ENCODE measurements around the gene DNAJC8. TPM values are rescaled to one million over a fixed set of nuclear protein-coding genes. Genes with fewer than 3 reads are reported as not detected.
A peak's percentile ranks its signal among the peaks of the same experiment; 100 is the strongest.

DNAJC8 gene
- total and polyA plus RNA-seq, 2 of the 8 experiments (the other 6 are each of a cell fraction or from before 2014, with no cell fraction given) = 116 to 134 TPM

DNA sequence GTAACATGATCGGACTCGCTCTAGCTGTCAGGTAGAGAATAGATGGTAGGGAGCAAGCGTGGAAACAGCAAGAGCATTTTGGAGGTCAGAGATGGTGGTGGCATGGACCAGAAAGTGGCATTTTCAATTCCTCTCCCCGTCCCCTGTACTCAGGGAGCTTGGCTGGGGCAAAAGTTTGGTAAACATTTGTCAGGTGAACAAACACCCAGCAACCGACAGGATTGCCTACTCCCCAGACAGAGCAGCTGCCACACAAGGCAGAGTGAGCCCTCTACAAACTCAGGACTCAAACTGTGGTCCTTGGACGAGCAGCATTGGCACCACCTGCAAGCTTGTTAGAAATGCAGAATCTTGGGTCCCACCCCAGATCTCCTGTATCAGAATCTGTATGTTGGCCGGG lies 70.7 kb downstream of the DNAJC8 start:
- Histone ChIP-seq H3K79me1 (ENCODE audit: low read depth, low read length) (no peaks in the 10 kb centered on the region), H3K9me3 (ENCODE audit: insufficient read depth in 2 of 2, low read depth in 1 of 2, low read length in 1 of 2) (no peaks in the 10 kb centered on the region), H3K4ac (replicated peaks; ENCODE audit: insufficient read length, low read depth, low read length) (no peak overlapping the region), H2AK5ac (ENCODE audit: low read depth, low read length) (no peak overlapping the region), H3K14ac (ENCODE audit: insufficient read length) (no peak overlapping the region), H2BK120ac (replicated peaks; ENCODE audit: low read depth, low read length) (no peak overlapping the region), H3K79me2 (ENCODE audit: control insufficient read depth in 1 of 2, insufficient read depth in 2 of 2, low read length in 2 of 2) (no peaks in the 10 kb centered on the region), H2BK15ac (ENCODE audit: low read length) (no peak overlapping the region), H3K18ac (ENCODE audit: extremely low read depth, low read length) (no peak overlapping the region; the same call in 1 of the 2 replicates), H2BK20ac (ENCODE audit: low read length) (peak overlapping the region; percentile 48; the same call in 1 of the 2 replicates), H3K4me3 (ENCODE audit: extremely low read depth in 1 of 4, insufficient read depth in 2 of 4, low read depth in 3 of 4, low read length in 4 of 4) (no peak overlapping the region), H3K27ac (ENCODE audit: low read depth, low read length) (no peak overlapping the region), H4K20me1 (replicated peaks in 1 of 2; ENCODE audit: control insufficient read depth in 1 of 2, insufficient read depth in 2 of 2, low read length in 2 of 2) (no peaks in the 10 kb centered on the region), H3K56ac (replicated peaks; ENCODE audit: insufficient read length, low read depth, low read length) (no peak overlapping the region), H3K36me3 (ENCODE audit: control insufficient read depth in 2 of 4, insufficient read depth in 4 of 4, low read length in 3 of 4) (no peaks in the 10 kb centered on the region), H4K5ac (ENCODE audit: insufficient read length, low read depth, low read length) (no peak overlapping the region), H3K4me1 (replicated peaks in 1 of 4; ENCODE audit: control insufficient read depth in 3 of 4, insufficient read depth in 4 of 4, low read length in 3 of 4) (no peaks in the 10 kb centered on the region), H3K9ac (replicated peaks in 1 of 4; ENCODE audit: extremely low read depth in 1 of 4, low read depth in 3 of 4, low read length in 3 of 4) (no peak overlapping the region), H4K91ac (replicated peaks; ENCODE audit: insufficient read length, low read length) (no peak overlapping the region), H3K23me2 (ENCODE audit: low read depth, low read length) (no peaks in the 10 kb centered on the region), H4K8ac (ENCODE audit: extremely low read depth, insufficient read depth, low read length) (no peak overlapping the region), H2BK12ac (ENCODE audit: low read depth, low read length) (0 out of 2 replicates have a peak overlapping the region, but pooled peaks have one; percentile 43), H3K4me2 (ENCODE audit: insufficient read depth in 1 of 2, low read depth in 2 of 2, low read length in 2 of 2) (no peak overlapping the region), H2AFZ (ENCODE audit: low read length) (no peak overlapping the region), H2BK5ac (ENCODE audit: low read depth, low read length) (no peak overlapping the region), H3K27me3 (replicated peaks in 1 of 4; ENCODE audit: control insufficient read depth in 3 of 4, extremely low read depth in 1 of 4, insufficient read depth in 3 of 4, low read length in 3 of 4) (no peaks in the 10 kb centered on the region), H3K23ac (ENCODE audit: insufficient read length) (no peak overlapping the region)
- TF ChIP-seq GABPA (IDR thresholded peaks at IDR 0.05; ENCODE audit: borderline replicate concordance, insufficient read depth, low read length) (no peak), YY1 (IDR thresholded peaks at IDR 0.05; ENCODE audit: low read depth, low read length) (no peak), SAP30 (IDR thresholded peaks at IDR 0.05; ENCODE audit: insufficient read depth, insufficient replicate concordance, low read length) (no peak), JUND (IDR thresholded peaks at IDR 0.05; ENCODE audit: low read length) (no peak), KDM1A (IDR thresholded peaks at IDR 0.05; ENCODE audit: borderline replicate concordance, low read length) (no peak), SP1 (IDR thresholded peaks at IDR 0.05; ENCODE audit: low read depth, low read length) (no peak), TEAD4 (IDR thresholded peaks at IDR 0.05; ENCODE audit: low read depth, low read length) (no peak), TBP (IDR thresholded peaks at IDR 0.05; ENCODE audit: low read depth, low read length) (no peak), EZH2 (IDR thresholded peaks at IDR 0.05; ENCODE audit: low read depth, low read length, severe bottlenecking) (no peak), TAF7 (optimal IDR thresholded peaks at IDR 0.05; ENCODE audit: borderline replicate concordance, low read depth, low read length) (no peak), CBX5 (IDR thresholded peaks at IDR 0.05; ENCODE audit: low read depth, low read length) (no peak)
- CTCF ChIA-PET (ENCODE audit: partially characterized antibody) = interaction anchor here (0.6 to 2.7 kb wide), 5 partner anchors 14 to 70 kb away, joined by 3 to 8 read pairs (median 4); no protein-coding TSS in a partner anchor
- no peak for DNase-seq (ENCODE audit: low read depth in 1 of 2, low spot score in 2 of 2)
- WGBS, 2 experiments (ENCODE audit: extremely low coverage in 1 of 2, insufficient coverage in 1 of 2, insufficient read length in 1 of 2, insufficient replicate concordance in 2 of 2, low coverage in 1 of 2, low lambda C conversion rate in 2 of 2, missing lambda C conversion rate in 1 of 2) = 85% methylated on average over 7 of the region's 7 CpGs; no CpG with 5 or more reads in 1 of the 2 experiments
- POLR2A ChIA-PET (ENCODE audit: partially characterized antibody) = interaction anchor here (1.0 to 2.2 kb wide), 4 partner anchors 15 to 345 kb away, joined by 3 to 5 read pairs (median 4); no protein-coding TSS in a partner anchor
- no peak for FAIRE-seq
